Naive thymus-derived CD4-positive, alpha-beta T cell (primary cell): Measurements from ENCODE around the gene DTNB. TPM values are rescaled to one million over a fixed set of nuclear protein-coding genes. Genes with fewer than 3 reads are reported as not detected.

Experiments used
- ATAC-seq: fragments of 150-1000 bp; cut with Tn5 transposase; 2 replicates; pipeline ENCODE4 v1.10.0; 2021; ENCODE audit warnings: mild to moderate bottlenecking, moderate library complexity
- CTCF ChIA-PET: fragments of 350-600 bp; sonication (Branson Sonifier 250); formaldehyde crosslinking; loops from one replicate; lab custom pipeline; 2021; ENCODE audit warnings: antibody characterized with exemption; lab: Charles Lee
- POLR2A ChIA-PET: fragments of 350-600 bp; sonication (Branson Sonifier 250); formaldehyde crosslinking; loops from one replicate; lab custom pipeline; 2021; ENCODE audit warnings: antibody characterized with exemption, inconsistent platforms; lab: Charles Lee
- DNase-seq, 9 donors: peaks; one replicate each; pipeline versions ENCODE4 v3.0.0 to v3.0.0-alpha.2; 2020 to 2022; ENCODE audit warnings: mixed read lengths in 1 of 9
- H3K27ac ChIP-seq: one replicate; pipeline ENCODE4 v1.7.0; 2013; ENCODE audit warnings: mild to moderate bottlenecking, low read depth, low read length, moderate library complexity
- H3K27me3 ChIP-seq, 2 donors: one replicate each; pipeline ENCODE4 v1.7.0; 2013; ENCODE audit warnings: low read length in 2 of 2, mild to moderate bottlenecking in 2 of 2, moderate library complexity in 2 of 2; ENCODE audit not compliant: control insufficient read depth in 2 of 2, insufficient read depth in 2 of 2
- H3K36me3 ChIP-seq, 3 experiments: 1 replicate in 2 of 3; 2 replicates in 1 of 3; pipeline ENCODE4 v1.7.0; 2013; ENCODE audit warnings: low read length in 3 of 3, mild to moderate bottlenecking in 3 of 3, moderate library complexity in 1 of 3; ENCODE audit not compliant: insufficient read depth in 3 of 3, control insufficient read depth in 2 of 3
- H3K4me1 ChIP-seq, 2 donors: one replicate each; pipeline ENCODE4 v1.7.0; 2013; ENCODE audit warnings: low read length in 2 of 2, mild to moderate bottlenecking in 2 of 2, moderate library complexity in 1 of 2; ENCODE audit not compliant: control insufficient read depth in 2 of 2, insufficient read depth in 2 of 2
- H3K4me3 ChIP-seq: 2 replicates; pipeline ENCODE4 v1.7.0; 2013; ENCODE audit warnings: mild to moderate bottlenecking, low read length
- H3K9me3 ChIP-seq, 3 experiments: 1 replicate in 2 of 3; 2 replicates in 1 of 3; pipeline ENCODE4 v1.7.0; 2013; ENCODE audit warnings: low read length in 3 of 3; ENCODE audit not compliant: control insufficient read depth in 2 of 3
- H3K27ac Mint-ChIP-seq, 9 donors: one replicate each; pipeline ENCODE4 v1.8.0; 2020 to 2022; ENCODE audit warnings: mixed read lengths in 9 of 9, mild to moderate bottlenecking in 8 of 9, moderate library complexity in 5 of 9, inconsistent platforms in 2 of 9
- H3K27me3 Mint-ChIP-seq, 5 donors: one replicate each; pipeline ENCODE4 v1.8.0; 2021 to 2022; ENCODE audit warnings: mixed read lengths in 5 of 5, mild to moderate bottlenecking in 1 of 5
- H3K36me3 Mint-ChIP-seq, 5 donors: one replicate each; pipeline ENCODE4 v1.8.0; 2020 to 2022; ENCODE audit warnings: mixed read lengths in 5 of 5, mild to moderate bottlenecking in 3 of 5, inconsistent platforms in 1 of 5
- H3K4me1 Mint-ChIP-seq, 7 donors: one replicate each; pipeline ENCODE4 v1.8.0; 2020 to 2022; ENCODE audit warnings: mixed read lengths in 7 of 7, mild to moderate bottlenecking in 3 of 7, inconsistent platforms in 1 of 7
- H3K4me3 Mint-ChIP-seq, 10 donors: one replicate each; pipeline ENCODE4 v1.8.0; 2020 to 2022; ENCODE audit warnings: mild to moderate bottlenecking in 10 of 10, mixed read lengths in 10 of 10, moderate library complexity in 6 of 10, inconsistent platforms in 2 of 10
- H3K9me3 Mint-ChIP-seq, 11 donors: one replicate each; pipeline ENCODE4 v1.8.0; 2020 to 2022; ENCODE audit warnings: mixed read lengths in 11 of 11, mild to moderate bottlenecking in 4 of 11, inconsistent platforms in 1 of 11, moderate library complexity in 1 of 11
- intact Hi-C, 2 donors: fragments of 100-400 bp; cut with micrococcal nuclease; formaldehyde crosslinking; loops; one replicate each; pipeline ENCODE4 v1.15.1; 2023
- polyA plus RNA-seq, 2 donors: library from polyadenylated mRNA; unstranded; fragments of 300-500 nt; fragmentation: Illumina TruSeq; gene quantifications; one replicate each; pipeline ENCODE4 v1.2.3, GENCODE V29; 2021
- total RNA-seq, 6 experiments: library from RNA in 5 of 6; stranded (reverse) in 5 of 6; gene quantifications; 1 replicate in 5 of 6; 2 replicates in 1 of 6; pipeline ENCODE4 v1.2.3 and lab custom pipeline; 2021 to 2026

The DTNB gene
- total and polyA plus RNA-seq, 7 experiments from 2014 or later: 17.0 to 56.2 (median 33.1) TPM

DNA sequence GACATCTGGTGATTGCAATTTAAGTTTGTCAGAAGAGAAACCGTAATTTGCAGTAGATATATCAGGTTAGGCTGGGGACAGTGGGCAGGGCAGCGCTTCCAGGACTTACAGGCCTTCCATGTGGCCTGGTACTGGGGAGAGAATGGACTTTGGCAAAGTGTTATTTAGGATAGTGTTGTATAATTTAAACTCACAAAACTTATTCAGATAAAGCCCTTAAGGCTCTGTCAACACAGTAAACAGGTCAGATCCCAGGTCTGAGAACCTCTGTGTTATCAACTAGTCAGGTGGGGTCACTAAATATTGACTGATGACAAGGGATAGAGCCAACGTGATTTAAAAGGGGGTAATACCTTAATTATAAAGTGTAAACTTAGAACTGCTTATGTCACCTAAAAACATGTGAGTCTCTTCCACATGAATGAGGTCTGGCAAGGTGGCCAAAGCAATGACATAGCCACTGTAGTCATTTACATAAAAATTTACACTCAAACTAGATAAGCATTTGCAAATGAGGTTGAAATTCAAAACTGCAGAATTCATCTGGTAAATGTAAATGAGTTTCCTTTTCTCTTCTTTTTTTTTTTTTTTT is 251.5 kb downstream of the DTNB start:
- H3K9me3 Mint-ChIP-seq: peaks cover 0 to 8% (median 0%) of the 10 kb centered on the region in 11 donors
- H3K36me3 ChIP-seq: peaks cover 0 to 9% (median 0%) of the 10 kb centered on the region in 3 experiments
- H3K27me3 Mint-ChIP-seq: no peaks in the 10 kb centered on the region
- ATAC-seq: peak; percentile 39
- no peaks in the 10 kb centered on the region for H3K9me3 ChIP-seq
- POLR2A ChIA-PET: no interaction called here
- CTCF ChIA-PET: no interaction called here
- H3K4me1 Mint-ChIP-seq: peaks cover 0 to 16% (median 0%) of the 10 kb centered on the region in 7 donors
- H3K36me3 Mint-ChIP-seq: peaks cover 14 to 62% (median 39%) of the 10 kb centered on the region in 5 donors
- H3K4me1 ChIP-seq: no peaks in the 10 kb centered on the region
- H3K27ac Mint-ChIP-seq: no peak overlapping the region
- intact Hi-C loops: no loop called here
- no peak overlapping the region for H3K4me3 Mint-ChIP-seq
- H3K27ac ChIP-seq: no peak overlapping the region
- H3K27me3 ChIP-seq: no peaks in the 10 kb centered on the region
- no peak overlapping the region for H3K4me3 ChIP-seq
- no peak for DNase-seq

DNA sequence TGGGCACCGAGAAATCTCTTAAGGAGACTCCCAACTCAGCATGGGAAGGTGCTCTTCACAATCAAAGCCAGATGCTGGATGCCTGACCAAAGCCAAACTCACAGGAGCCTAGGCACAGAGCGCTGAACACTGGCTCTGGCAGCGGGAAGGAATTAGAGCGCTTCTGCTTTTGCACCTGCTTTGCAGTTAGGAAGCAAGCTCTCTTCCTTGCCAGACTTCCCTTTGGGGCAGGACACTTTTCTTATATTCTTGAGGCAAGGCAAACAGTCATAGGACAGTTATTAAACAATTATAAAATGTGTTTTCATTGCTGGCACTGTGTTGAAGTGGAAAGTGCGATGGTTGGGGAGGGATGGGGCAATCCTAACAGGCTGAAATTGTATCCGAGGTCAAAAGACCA is 252.1 kb downstream of the DTNB start:
- no peaks in the 10 kb centered on the region for H3K9me3 ChIP-seq
- H3K4me1 ChIP-seq: no peaks in the 10 kb centered on the region
- H3K4me3 Mint-ChIP-seq: no peak overlapping the region
- H3K4me1 Mint-ChIP-seq: peaks cover 0 to 16% (median 0%) of the 10 kb centered on the region in 7 donors
- H3K27ac Mint-ChIP-seq: no peak overlapping the region
- H3K27ac ChIP-seq: no peak overlapping the region
- ATAC-seq: peak; percentile 33
- peaks cover 0 to 8% (median 0%) of the 10 kb centered on the region in 11 donors for H3K9me3 Mint-ChIP-seq
- intact Hi-C loops: no loop called here
- no peaks in the 10 kb centered on the region for H3K27me3 Mint-ChIP-seq
- peaks cover 0 to 9% (median 0%) of the 10 kb centered on the region in 3 experiments for H3K36me3 ChIP-seq
- no peaks in the 10 kb centered on the region for H3K27me3 ChIP-seq
- H3K4me3 ChIP-seq: no peak overlapping the region
- ChIA-PET CTCF (no interaction called here), POLR2A (no interaction called here)
- peaks cover 14 to 63% (median 38%) of the 10 kb centered on the region in 5 donors for H3K36me3 Mint-ChIP-seq
- no peak for DNase-seq

DNA sequence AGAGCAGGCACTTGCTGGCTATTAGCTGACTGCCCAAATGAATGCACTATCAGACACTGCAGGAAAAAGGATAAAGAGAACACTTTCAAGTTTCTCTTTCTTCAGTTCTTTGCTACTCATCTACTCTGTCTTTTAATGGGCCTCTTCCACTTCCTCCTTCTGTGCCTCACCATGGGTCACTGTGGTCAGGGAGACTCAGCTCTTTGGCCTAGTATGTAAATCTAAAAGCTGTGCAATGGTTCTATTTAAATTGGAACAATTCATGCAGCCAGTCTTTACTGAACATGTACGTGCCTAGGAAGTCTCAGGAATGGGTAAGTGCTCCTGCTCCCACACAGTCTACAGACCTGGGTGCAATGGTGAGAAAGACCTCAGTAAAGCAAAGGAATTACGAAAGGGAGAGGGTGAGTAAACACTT is 252.5 kb downstream of the DTNB start:
- DNase-seq (no peak), ATAC-seq (peak; percentile 65)
- intact Hi-C loops: no loop called here
- Histone ChIP-seq H3K36me3 (peaks cover 0 to 9% (median 0%) of the 10 kb centered on the region in 3 experiments), H3K4me3 (no peak overlapping the region), H3K4me1 (no peaks in the 10 kb centered on the region), H3K27me3 (no peaks in the 10 kb centered on the region), H3K27ac (no peak overlapping the region), H3K9me3 (no peaks in the 10 kb centered on the region)
- no peak overlapping the region for H3K27ac Mint-ChIP-seq
- H3K27me3 Mint-ChIP-seq: no peaks in the 10 kb centered on the region
- CTCF ChIA-PET: no interaction called here
- peaks cover 0 to 8% (median 0%) of the 10 kb centered on the region in 11 donors for H3K9me3 Mint-ChIP-seq
- H3K36me3 Mint-ChIP-seq: peaks cover 14 to 63% (median 40%) of the 10 kb centered on the region in 5 donors
- POLR2A ChIA-PET: interaction anchor here (0.6 kb wide), 1 partner anchor 52 kb away, joined by 3 read pairs; no protein-coding TSS in a partner anchor
- H3K4me3 Mint-ChIP-seq: no peak overlapping the region
- peaks cover 0 to 16% (median 0%) of the 10 kb centered on the region in 7 donors for H3K4me1 Mint-ChIP-seq

DNA sequence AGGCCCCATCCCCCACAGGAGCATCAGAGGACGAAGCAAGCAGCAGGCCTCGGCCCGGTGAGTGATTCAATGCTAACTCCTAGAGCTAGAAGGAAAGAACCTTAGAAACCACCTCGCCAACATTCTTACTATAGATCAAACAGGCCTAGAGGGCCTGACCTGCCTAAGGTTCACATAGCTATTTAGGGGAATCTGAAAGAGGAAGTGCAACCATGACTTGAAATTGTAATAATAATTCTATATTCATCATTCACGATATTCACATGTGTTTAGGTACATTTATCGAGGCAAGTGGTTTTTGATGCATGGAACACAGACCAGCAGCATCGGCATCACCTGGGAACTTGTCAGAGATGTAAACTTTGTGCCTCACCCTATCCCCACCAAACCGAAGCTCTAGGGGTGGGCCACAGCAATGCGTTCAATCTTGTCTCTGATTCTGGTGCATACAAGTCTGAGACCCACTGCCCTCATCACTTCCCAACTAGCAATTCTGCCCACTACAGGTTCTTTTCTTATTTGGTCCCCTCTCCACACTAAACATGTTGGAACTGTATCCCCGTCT is 253.6 kb downstream of the DTNB start:
- Histone ChIP-seq H3K9me3 (no peaks in the 10 kb centered on the region), H3K36me3 (peaks cover 0 to 9% (median 0%) of the 10 kb centered on the region in 3 experiments), H3K27me3 (no peaks in the 10 kb centered on the region), H3K27ac (no peak overlapping the region), H3K4me1 (no peaks in the 10 kb centered on the region), H3K4me3 (no peak overlapping the region)
- Mint-ChIP-seq H3K4me1 (peaks cover 0 to 16% (median 0%) of the 10 kb centered on the region in 7 donors), H3K27me3 (no peaks in the 10 kb centered on the region), H3K27ac (no peak overlapping the region), H3K9me3 (peaks cover 0 to 8% (median 0%) of the 10 kb centered on the region in 11 donors), H3K4me3 (no peak overlapping the region), H3K36me3 (peaks cover 14 to 58% (median 41%) of the 10 kb centered on the region in 5 donors)
- intact Hi-C loops: no loop called here
- POLR2A ChIA-PET: no interaction called here
- DNase-seq (no peak), ATAC-seq (peak; percentile 63)
- CTCF ChIA-PET: interaction anchor here (0.7 kb wide), 1 partner anchor 948 kb away, joined by 3 read pairs; no protein-coding TSS in a partner anchor

DNA sequence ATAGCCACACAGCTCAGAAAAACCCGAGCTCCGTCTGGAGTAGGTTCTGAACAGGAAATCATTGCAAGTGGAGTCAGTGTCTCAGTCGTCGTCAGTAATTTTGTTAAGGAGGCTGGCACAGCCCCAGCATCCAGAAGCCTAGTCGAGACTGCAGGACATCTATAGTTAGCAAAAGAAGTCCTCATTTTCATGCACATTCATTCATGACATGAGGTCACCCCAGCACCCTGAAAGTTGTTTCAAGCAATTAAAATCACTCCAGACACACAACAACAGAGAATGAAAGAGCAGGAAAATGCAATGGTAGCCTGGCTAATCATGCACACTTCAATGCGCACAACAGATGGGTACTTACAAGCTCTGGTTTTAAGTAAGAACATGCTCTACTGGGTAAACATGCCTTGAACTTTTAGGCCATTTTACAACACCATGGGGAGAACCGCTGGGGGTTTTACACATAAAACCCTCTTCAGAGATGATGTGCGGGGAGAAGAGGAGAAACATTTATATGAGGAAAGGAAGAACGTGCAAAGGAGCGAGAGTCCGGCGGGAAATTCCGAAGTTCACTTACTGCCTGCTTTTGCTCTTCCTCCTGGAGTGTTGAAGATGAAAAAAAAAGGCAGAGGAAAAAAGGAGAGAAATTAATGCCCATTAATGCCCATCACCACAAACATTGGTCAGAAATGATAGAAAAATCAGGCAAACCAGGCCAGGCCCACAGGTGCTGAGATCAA is 254.3 kb downstream of the DTNB start:
- Mint-ChIP-seq H3K4me1 (peaks cover 0 to 16% (median 0%) of the 10 kb centered on the region in 7 donors), H3K36me3 (peaks cover 14 to 58% (median 41%) of the 10 kb centered on the region in 5 donors), H3K9me3 (peaks cover 0 to 8% (median 0%) of the 10 kb centered on the region in 11 donors), H3K27me3 (no peaks in the 10 kb centered on the region), H3K27ac (no peak overlapping the region), H3K4me3 (no peak overlapping the region)
- Histone ChIP-seq H3K9me3 (no peaks in the 10 kb centered on the region), H3K27me3 (no peaks in the 10 kb centered on the region), H3K4me3 (no peak overlapping the region), H3K36me3 (peaks cover 0 to 9% (median 0%) of the 10 kb centered on the region in 3 experiments), H3K27ac (no peak overlapping the region), H3K4me1 (no peaks in the 10 kb centered on the region)
- DNase-seq (no peak), ATAC-seq (no peak)
- intact Hi-C loops: no loop called here
- CTCF ChIA-PET: interaction anchor here (0.7 kb wide), 1 partner anchor 947 kb away, joined by 3 read pairs; no protein-coding TSS in a partner anchor
- POLR2A ChIA-PET: interaction anchor here (0.7 to 1.0 kb wide), 2 partner anchors 153 to 525 kb away, joined by 3 read pairs; no protein-coding TSS in a partner anchor

DNA sequence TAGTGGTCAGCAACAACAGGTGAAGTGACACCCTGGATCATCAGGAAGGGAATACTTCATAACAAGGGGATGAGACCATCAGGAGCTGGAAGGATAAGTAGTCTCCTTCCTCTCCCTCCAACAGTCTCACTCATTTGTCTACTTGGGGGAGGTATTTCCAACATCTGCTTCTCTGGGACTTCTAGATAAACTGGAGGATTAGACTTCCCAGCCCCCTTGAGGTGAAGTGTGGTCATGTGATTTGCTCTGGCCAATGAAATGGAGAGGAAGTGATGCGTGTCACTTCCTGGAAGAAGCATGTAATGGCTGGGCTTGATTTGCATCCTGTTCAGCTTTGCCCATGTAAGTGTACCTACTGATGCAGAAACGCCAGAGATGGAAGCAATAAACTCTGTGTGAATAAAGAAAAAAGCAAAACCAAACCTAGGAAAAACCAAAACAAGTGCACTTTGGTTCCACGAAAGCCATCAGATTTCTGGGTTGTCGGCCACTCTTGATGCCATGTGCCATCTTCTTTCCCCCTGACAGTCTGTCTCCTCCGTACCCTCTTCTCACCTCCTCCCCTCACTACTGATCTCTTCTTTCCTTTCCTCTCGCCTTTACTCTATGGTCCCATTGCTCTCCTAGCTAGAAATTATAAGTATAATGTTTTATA is 255.5 kb downstream of the DTNB start:
- DNase-seq (no peak), ATAC-seq (no peak)
- Mint-ChIP-seq H3K27ac (peak overlapping the region in 1 of 9 donors; percentile 12), H3K4me3 (peak overlapping the region in 1 of 10 donors; percentile 51), H3K9me3 (peaks cover 0 to 11% (median 2%) of the 10 kb centered on the region in 11 donors), H3K36me3 (peaks cover 14 to 60% (median 41%) of the 10 kb centered on the region in 5 donors), H3K27me3 (no peaks in the 10 kb centered on the region), H3K4me1 (peaks cover 0 to 16% (median 0%) of the 10 kb centered on the region in 7 donors)
- POLR2A ChIA-PET: interaction anchor here (0.9 to 1.2 kb wide), 2 partner anchors 9 to 12 kb away, joined by 3 read pairs; no protein-coding TSS in a partner anchor
- Histone ChIP-seq H3K27me3 (no peaks in the 10 kb centered on the region), H3K36me3 (peaks cover 0 to 9% (median 0%) of the 10 kb centered on the region in 3 experiments), H3K4me3 (no peak overlapping the region), H3K4me1 (no peaks in the 10 kb centered on the region), H3K27ac (no peak overlapping the region), H3K9me3 (no peaks in the 10 kb centered on the region)
- CTCF ChIA-PET: interaction anchor here (0.6 kb wide), 2 partner anchors 283 to 380 kb away, joined by 3 read pairs; no protein-coding TSS in a partner anchor
- intact Hi-C loops: no loop called here
